RWPE1 (cell line): Measurements from ENCODE around the gene TPGS1.

Experiments used
- CTCF ChIA-PET: fragments of 350-600 bp; sonication (Branson Sonifier 250); formaldehyde crosslinking; extraction: SDS; loops from one replicate; lab custom pipeline; 2021; lab: Yijun Ruan, JAX
- POLR2A ChIA-PET: fragments of 400-600 bp; formaldehyde crosslinking; extraction: SDS; loops from one replicate; lab custom pipeline; 2020; ENCODE audit warnings: antibody characterized with exemption; ENCODE audit not compliant: low non-redundant PET; lab: Yijun Ruan, JAX
- DNase-seq: peaks from one replicate; pipeline ENCODE4 v3.0.0; 2012; ENCODE audit warnings: low spot score
- H3K27ac ChIP-seq: fragments of 450-650 bp; 2 replicates; pipeline ENCODE4 v1.5.1; 2017
- CTCF ChIP-seq: fragments of 450-650 bp; conservative IDR thresholded peaks from 2 replicates; pipeline ENCODE4 v1.5.1; 2017; ENCODE audit warnings: low read depth, mild to moderate bottlenecking

The TPGS1 gene

GRCh38 chr19:468587-469256 is 38.6 kb upstream of the TPGS1 start:
- POLR2A ChIA-PET, result interaction anchor here (0.6 kb wide), 1 partner anchor 62 kb away, joined by 3 read pairs; no protein-coding TSS in a partner anchor
- no peak overlapping the region for H3K27ac ChIP-seq
- no peak for DNase-seq
- TF ChIP-seq CTCF, result no peak
- CTCF ChIA-PET, result no interaction called here

GRCh38 chr19:469833-470232 is 37.5 kb upstream of the TPGS1 start:
- no peak for DNase-seq
- H3K27ac ChIP-seq, result no peak overlapping the region
- POLR2A ChIA-PET, result no interaction called here
- no peak for TF ChIP-seq CTCF
- CTCF ChIA-PET, result no interaction called here

- DNase-seq, result no peak
- POLR2A ChIA-PET, result no interaction called here
- H3K27ac ChIP-seq, result no peak overlapping the region
- no peak for TF ChIP-seq CTCF
- CTCF ChIA-PET, result no interaction called here
These were observed 36.6 kb upstream of the TPGS1 start for GRCh38 chr19:470701-471100.

- DNase-seq, result no peak
- H3K27ac ChIP-seq, result no peak overlapping the region
- CTCF ChIA-PET, result interaction anchor here (0.7 kb wide), 1 partner anchor 13 kb away, joined by 3 read pairs; no protein-coding TSS in a partner anchor
- no peak for TF ChIP-seq CTCF
- POLR2A ChIA-PET, result no interaction called here
These were observed 35.1 kb upstream of the TPGS1 start for GRCh38 chr19:472005-472858.

- no peak for DNase-seq
- CTCF ChIA-PET, result no interaction called here
- no peak overlapping the region for H3K27ac ChIP-seq
- POLR2A ChIA-PET, result no interaction called here
- TF ChIP-seq CTCF, result no peak
These were observed 32.9 kb upstream of the TPGS1 start for GRCh38 chr19:474126-475078.

GRCh38 chr19:475360-475759 is 31.9 kb upstream of the TPGS1 start:
- no peak for DNase-seq
- CTCF ChIA-PET, result no interaction called here

More at GRCh38 chr19:475360-475759, 31.9 kb upstream of the TPGS1 start:
- no peak overlapping the region for H3K27ac ChIP-seq
- TF ChIP-seq CTCF, result no peak
- POLR2A ChIA-PET, result no interaction called here
